Hepatocyte (in vitro differentiated cells): Measurements from ENCODE around the gene ANKS1B. TPM values are rescaled to one million over a fixed set of nuclear protein-coding genes. Genes with fewer than 3 reads are reported as not detected.

ENCODE experiments used
- DNase-seq: peaks from one replicate; pipeline ENCODE4 v3.0.0-alpha.2; 2016; ENCODE audit warnings: low spot score
- H2AFZ ChIP-seq: fragments of 200-600 bp; sonication (generic); 2 replicates; pipeline ENCODE4 v1.6.0; 2016; ENCODE audit warnings: antibody characterized with exemption, mild to moderate bottlenecking
- H3K27ac ChIP-seq: fragments of 200-600 bp; sonication (generic); 2 replicates; pipeline ENCODE4 v1.5.1; 2016; ENCODE audit warnings: mild to moderate bottlenecking
- H3K27me3 ChIP-seq: fragments of 200-600 bp; sonication (generic); 2 replicates; pipeline ENCODE4 v1.6.1; 2016
- H3K36me3 ChIP-seq: fragments of 200-600 bp; sonication (generic); replicated peaks from 2 replicates; pipeline ENCODE4 v1.5.1; 2016; ENCODE audit warnings: low read depth; ENCODE audit not compliant: insufficient read depth
- H3K4me1 ChIP-seq: fragments of 200-600 bp; sonication (generic); 2 replicates; pipeline ENCODE4 v1.5.1; 2016; ENCODE audit warnings: mild to moderate bottlenecking, moderate library complexity; ENCODE audit not compliant: insufficient read depth
- H3K4me2 ChIP-seq: fragments of 200-600 bp; sonication (generic); 2 replicates; pipeline ENCODE4 v1.6.0; 2016
- H3K4me3 ChIP-seq: fragments of 200-600 bp; sonication (generic); 2 replicates; pipeline ENCODE4 v1.5.1; 2016; ENCODE audit warnings: mild to moderate bottlenecking
- H3K79me2 ChIP-seq: fragments of 200-600 bp; sonication (generic); 2 replicates; pipeline ENCODE4 v1.6.0; 2017; ENCODE audit warnings: mild to moderate bottlenecking
- H3K9me2 ChIP-seq: fragments of 200-600 bp; sonication (generic); replicated peaks from 2 replicates; pipeline ENCODE4 v1.6.0; 2017; ENCODE audit warnings: mild to moderate bottlenecking; ENCODE audit not compliant: insufficient read depth
- H3K9me3 ChIP-seq: fragments of 200-600 bp; sonication (generic); 2 replicates; pipeline ENCODE4 v1.5.1; 2016; ENCODE audit warnings: low read depth, mild to moderate bottlenecking
- H4K20me1 ChIP-seq: fragments of 200-600 bp; sonication (generic); 2 replicates; pipeline ENCODE4 v1.6.0; 2016; ENCODE audit warnings: mild to moderate bottlenecking; ENCODE audit not compliant: insufficient read depth, poor library complexity, severe bottlenecking
- EZH2 ChIP-seq: fragments of 200-600 bp; sonication (generic); IDR thresholded peaks from 2 replicates; pipeline ENCODE4 v1.6.1; 2016; ENCODE audit warnings: antibody characterized with exemption, mild to moderate bottlenecking, borderline replicate concordance
- EZH2phosphoT487 ChIP-seq: fragments of 200-600 bp; sonication (generic); IDR thresholded peaks from one replicate; pipeline ENCODE4 v1.6.1; 2018; ENCODE audit warnings: antibody characterized with exemption, mild to moderate bottlenecking, low read depth, moderate library complexity; ENCODE audit not compliant: unreplicated experiment, severe bottlenecking
- WGBS: methylation state at CpG from one replicate; pipeline ENCODE4 v1.1.6; 2016; ENCODE audit warnings: low lambda C conversion rate; ENCODE audit errors: missing lambda C conversion rate; 5-methylcytosine and 5-hydroxymethylcytosine counted together
- polyA plus RNA-seq: library from polyadenylated mRNA; unstranded; fragments of >200 nt; fragmentation: Nextera tagmentation; extraction: Ambion mirVana; gene quantifications from 2 replicates; pipeline ENCODE4 v1.2.1, GENCODE V29; 2016
- total RNA-seq: library from RNA; depleted of rRNA; stranded (reverse); fragments of >200 nt; gene quantifications from 2 replicates; pipeline ENCODE4 v1.2.3, GENCODE V29; 2014
- TF ChIP-seq, protein P1 (sequence below): fragments of 200-600 bp; sonication (generic); IDR thresholded peaks from 2 replicates; pipeline ENCODE4 v1.5.1; 2016; ENCODE audit warnings: antibody characterized with exemption, mild to moderate bottlenecking; ENCODE audit not compliant: poor library complexity

ANKS1B gene
- total and polyA plus RNA-seq, 2 experiments from 2014 or later, result 1.6 to 2.2 TPM

DNA sequence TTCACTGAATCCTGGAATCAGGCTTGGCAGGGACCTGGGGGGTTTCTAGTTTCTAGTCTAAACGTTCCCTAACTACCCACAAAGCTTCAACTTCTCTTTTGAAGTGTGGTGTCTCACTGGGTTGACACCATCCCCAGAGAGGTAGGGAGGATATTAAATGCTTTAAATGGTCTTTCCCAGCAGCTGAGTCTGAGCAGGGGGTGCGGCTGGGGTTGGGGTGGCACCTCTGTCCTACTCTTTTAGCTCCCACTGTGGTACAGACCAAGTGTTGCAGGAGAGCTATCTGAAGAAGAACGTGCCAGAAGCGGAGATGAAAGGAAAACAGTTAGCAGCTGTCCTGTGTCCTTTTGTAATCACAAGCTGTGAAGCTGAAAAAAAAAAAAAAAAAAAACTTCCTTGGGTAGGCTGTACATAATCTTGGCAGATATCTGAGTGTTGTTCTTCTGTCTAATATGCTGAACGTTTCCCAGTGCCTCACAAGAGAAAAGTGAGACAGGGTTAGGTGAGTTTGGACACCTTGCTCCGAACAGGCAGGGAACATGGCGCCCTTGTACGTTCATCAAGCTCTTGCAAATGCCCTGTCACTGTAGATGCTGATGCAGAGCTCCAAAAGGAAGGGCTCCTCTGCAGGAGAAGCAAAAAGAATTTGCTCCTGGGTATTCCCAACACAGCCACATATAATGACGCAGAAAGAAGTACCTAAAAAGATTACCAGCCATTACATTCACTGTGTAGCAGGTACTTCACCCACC lies 892.5 kb downstream of the ANKS1B start:
- H3K79me2 ChIP-seq, result no peaks in the 10 kb centered on the region
- H3K27ac ChIP-seq, result no peak overlapping the region
- no peaks in the 10 kb centered on the region for H4K20me1 ChIP-seq
- H3K27me3 ChIP-seq, result no peaks in the 10 kb centered on the region
- 78% methylated on average over 9 of the region's 9 CpGs for WGBS
- H3K36me3 ChIP-seq, result no peaks in the 10 kb centered on the region
- no peak overlapping the region for H2AFZ ChIP-seq
- TF ChIP-seq EZH2, result no peak
- no peak for TF ChIP-seq EZH2phosphoT487
- TF ChIP-seq, protein P1, sequence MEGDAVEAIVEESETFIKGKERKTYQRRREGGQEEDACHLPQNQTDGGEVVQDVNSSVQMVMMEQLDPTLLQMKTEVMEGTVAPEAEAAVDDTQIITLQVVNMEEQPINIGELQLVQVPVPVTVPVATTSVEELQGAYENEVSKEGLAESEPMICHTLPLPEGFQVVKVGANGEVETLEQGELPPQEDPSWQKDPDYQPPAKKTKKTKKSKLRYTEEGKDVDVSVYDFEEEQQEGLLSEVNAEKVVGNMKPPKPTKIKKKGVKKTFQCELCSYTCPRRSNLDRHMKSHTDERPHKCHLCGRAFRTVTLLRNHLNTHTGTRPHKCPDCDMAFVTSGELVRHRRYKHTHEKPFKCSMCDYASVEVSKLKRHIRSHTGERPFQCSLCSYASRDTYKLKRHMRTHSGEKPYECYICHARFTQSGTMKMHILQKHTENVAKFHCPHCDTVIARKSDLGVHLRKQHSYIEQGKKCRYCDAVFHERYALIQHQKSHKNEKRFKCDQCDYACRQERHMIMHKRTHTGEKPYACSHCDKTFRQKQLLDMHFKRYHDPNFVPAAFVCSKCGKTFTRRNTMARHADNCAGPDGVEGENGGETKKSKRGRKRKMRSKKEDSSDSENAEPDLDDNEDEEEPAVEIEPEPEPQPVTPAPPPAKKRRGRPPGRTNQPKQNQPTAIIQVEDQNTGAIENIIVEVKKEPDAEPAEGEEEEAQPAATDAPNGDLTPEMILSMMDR, result no peak
- H3K4me1 ChIP-seq, result no peaks in the 10 kb centered on the region
- DNase-seq, result no peak
- H3K9me2 ChIP-seq, result no peaks in the 10 kb centered on the region
- H3K4me2 ChIP-seq, result no peak overlapping the region
- no peak overlapping the region for H3K4me3 ChIP-seq
- H3K9me3 ChIP-seq, result no peaks in the 10 kb centered on the region

DNA sequence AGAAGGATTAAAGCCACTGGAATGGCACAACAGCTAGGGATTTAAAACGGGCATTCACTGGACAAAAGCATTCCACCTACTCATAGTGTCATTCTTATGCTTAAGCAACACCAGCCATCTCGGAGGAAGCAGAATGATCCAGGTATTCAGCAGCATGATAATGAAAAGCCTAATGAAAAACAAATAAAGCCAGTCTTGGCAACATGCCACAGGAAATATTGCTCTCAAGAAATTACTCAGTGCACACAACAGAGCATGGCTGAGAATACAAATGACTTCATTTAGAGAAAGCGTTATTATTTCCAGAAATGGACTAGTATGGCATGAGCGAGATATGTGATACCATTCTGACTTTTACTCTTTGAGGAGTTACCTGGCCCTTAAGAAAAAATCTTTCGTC lies 897.5 kb downstream of the ANKS1B start:
- no peak overlapping the region for H3K4me3 ChIP-seq
- DNase-seq, result no peak
- no peaks in the 10 kb centered on the region for H3K4me1 ChIP-seq
- H4K20me1 ChIP-seq, result no peaks in the 10 kb centered on the region
- no peaks in the 10 kb centered on the region for H3K27me3 ChIP-seq
- no peaks in the 10 kb centered on the region for H3K9me2 ChIP-seq
- H3K27ac ChIP-seq, result no peak overlapping the region
- no peak for TF ChIP-seq EZH2
- TF ChIP-seq, protein P1, result no peak
- no peak for TF ChIP-seq EZH2phosphoT487
- no peaks in the 10 kb centered on the region for H3K79me2 ChIP-seq
- H2AFZ ChIP-seq, result no peak overlapping the region
- 76% methylated on average over 5 of the region's 5 CpGs for WGBS
- H3K36me3 ChIP-seq, result no peaks in the 10 kb centered on the region
- H3K9me3 ChIP-seq, result no peaks in the 10 kb centered on the region
- no peak overlapping the region for H3K4me2 ChIP-seq

DNA sequence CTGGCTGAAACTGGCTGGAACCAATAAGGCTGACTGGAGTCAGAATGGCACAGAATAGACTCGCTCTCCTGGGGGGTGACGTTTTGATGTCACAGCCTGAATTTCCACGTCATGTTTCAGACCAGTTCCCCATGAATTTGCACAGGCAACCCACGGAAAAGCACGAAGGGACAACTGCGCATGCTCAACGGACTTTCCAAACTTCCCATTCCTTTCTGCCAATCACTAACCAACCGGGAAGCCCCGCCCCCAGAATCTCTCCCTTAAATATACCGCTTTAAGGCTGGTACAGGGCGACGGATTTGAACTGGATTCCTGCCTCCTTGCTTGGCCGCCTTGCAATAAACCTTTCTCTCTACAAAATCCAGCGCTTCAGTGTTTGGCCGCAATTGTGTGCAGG lies 904.9 kb downstream of the ANKS1B start:
- Histone ChIP-seq H3K36me3 (no peaks in the 10 kb centered on the region), H3K4me2 (no peak overlapping the region), H3K4me1 (no peaks in the 10 kb centered on the region), H3K9me2 (no peaks in the 10 kb centered on the region), H3K9me3 (no peaks in the 10 kb centered on the region), H4K20me1 (no peaks in the 10 kb centered on the region), H3K79me2 (no peaks in the 10 kb centered on the region), H3K27ac (no peak overlapping the region), H2AFZ (no peak overlapping the region), H3K4me3 (no peak overlapping the region), H3K27me3 (no peaks in the 10 kb centered on the region)
- no peak for TF ChIP-seq EZH2
- TF ChIP-seq, protein P1, result no peak
- no peak for TF ChIP-seq EZH2phosphoT487
- WGBS, result 92% methylated on average over 15 of the region's 15 CpGs
- no peak for DNase-seq
